Measurements from ENCODE around the gene GALNT6.

Gene GALNT6

DNA sequence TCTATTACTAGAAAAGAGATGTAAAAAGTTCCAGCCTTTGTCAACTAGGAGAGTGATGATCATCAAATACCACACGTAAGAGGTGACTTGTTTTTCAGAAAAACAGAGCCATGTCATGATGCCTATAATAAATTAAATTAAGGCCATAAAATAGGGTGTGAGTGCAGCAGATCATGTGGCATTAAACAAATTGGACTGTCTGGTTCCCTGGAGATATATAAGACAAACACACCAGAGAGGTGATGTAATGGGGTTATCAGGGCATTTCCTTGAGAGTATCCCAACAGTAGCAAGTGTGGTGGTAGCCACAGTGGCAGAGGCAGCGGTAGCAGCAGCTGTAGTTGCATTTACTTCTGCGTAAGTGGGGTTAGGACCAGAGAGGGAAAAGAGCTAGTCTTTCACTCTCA, 14.6 kb upstream of the GALNT6 start:
- TF ChIP-seq, protein P1, sequence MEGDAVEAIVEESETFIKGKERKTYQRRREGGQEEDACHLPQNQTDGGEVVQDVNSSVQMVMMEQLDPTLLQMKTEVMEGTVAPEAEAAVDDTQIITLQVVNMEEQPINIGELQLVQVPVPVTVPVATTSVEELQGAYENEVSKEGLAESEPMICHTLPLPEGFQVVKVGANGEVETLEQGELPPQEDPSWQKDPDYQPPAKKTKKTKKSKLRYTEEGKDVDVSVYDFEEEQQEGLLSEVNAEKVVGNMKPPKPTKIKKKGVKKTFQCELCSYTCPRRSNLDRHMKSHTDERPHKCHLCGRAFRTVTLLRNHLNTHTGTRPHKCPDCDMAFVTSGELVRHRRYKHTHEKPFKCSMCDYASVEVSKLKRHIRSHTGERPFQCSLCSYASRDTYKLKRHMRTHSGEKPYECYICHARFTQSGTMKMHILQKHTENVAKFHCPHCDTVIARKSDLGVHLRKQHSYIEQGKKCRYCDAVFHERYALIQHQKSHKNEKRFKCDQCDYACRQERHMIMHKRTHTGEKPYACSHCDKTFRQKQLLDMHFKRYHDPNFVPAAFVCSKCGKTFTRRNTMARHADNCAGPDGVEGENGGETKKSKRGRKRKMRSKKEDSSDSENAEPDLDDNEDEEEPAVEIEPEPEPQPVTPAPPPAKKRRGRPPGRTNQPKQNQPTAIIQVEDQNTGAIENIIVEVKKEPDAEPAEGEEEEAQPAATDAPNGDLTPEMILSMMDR (IDR thresholded peaks at IDR 0.05) = no peak
- TF ChIP-seq ZFX (IDR thresholded peaks at IDR 0.05; ENCODE audit: borderline replicate concordance) = no peak
- no peak overlapping the region for H3K27ac ChIP-seq

DNA sequence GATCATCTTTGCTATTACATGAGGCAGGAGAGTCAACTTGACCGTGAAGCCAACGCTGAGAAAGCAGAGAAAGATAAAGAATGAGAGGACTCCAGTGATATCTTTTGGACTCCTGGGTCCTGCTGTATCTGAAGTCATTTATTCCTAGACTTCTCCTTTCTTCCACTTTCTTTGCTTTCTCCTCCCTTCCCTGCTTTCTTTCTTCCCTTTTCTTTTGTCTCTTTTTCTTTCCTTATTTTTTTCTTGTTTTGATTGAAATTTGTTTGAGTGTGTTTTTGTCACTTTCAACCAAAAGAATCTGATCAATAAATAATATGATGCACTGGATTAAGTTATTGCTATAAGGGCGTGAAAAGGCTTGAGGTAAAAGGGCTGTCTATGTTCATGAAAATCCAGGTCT, 13.4 kb upstream of the GALNT6 start:
- no peak for TF ChIP-seq ZFX (IDR thresholded peaks at IDR 0.05; ENCODE audit: borderline replicate concordance)
- TF ChIP-seq, protein P1 (IDR thresholded peaks at IDR 0.05) = no peak
- no peak overlapping the region for H3K27ac ChIP-seq

DNA sequence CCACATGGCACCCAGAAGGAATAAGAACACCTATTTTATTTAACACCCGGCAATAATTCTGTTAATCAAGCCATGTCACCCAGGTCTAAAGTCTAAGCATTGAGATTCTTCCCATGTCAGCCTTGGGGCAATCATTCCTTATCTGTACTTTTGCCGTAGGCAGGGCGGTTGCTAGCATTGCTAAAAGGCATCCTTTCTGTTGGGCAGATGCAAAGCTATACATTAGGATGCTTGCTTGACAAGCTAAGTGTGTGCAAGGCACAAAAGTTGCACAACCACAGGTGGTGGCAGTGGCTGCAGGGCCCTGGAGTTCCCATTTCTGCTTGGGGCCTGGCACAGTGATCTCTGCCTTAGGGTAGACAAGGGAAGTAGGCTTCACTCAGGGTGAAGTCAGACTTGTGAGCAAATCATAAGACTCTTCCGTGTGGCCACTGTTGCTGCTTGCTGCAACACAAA, 12.5 kb upstream of the GALNT6 start:
- no peak for TF ChIP-seq ZFX (IDR thresholded peaks at IDR 0.05; ENCODE audit: borderline replicate concordance)
- TF ChIP-seq, protein P1 (IDR thresholded peaks at IDR 0.05) = no peak
- no peak overlapping the region for H3K27ac ChIP-seq

DNA sequence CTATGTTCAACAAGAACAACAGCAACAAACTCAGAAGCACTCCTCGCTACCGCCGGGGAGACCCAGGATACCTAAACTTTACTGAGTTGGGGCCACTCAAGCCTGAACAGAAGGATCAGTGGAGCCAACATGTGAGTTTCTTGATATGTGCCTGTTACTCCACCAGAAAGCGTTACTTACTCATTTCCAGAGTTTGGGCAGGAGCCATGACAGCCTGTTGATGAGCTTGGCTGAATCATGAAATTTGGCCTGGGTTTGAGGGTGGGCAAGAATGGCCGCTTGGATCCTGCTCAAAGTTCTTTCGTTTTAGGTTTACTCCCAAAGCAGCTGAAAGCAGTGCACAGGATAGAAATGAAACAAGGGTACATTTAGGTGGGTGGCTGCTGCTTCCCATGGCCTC, 12.0 kb upstream of the GALNT6 start:
- H3K27ac ChIP-seq = no peak overlapping the region
- no peak for TF ChIP-seq ZFX (IDR thresholded peaks at IDR 0.05; ENCODE audit: borderline replicate concordance)
- TF ChIP-seq, protein P1 (IDR thresholded peaks at IDR 0.05) = no peak

DNA sequence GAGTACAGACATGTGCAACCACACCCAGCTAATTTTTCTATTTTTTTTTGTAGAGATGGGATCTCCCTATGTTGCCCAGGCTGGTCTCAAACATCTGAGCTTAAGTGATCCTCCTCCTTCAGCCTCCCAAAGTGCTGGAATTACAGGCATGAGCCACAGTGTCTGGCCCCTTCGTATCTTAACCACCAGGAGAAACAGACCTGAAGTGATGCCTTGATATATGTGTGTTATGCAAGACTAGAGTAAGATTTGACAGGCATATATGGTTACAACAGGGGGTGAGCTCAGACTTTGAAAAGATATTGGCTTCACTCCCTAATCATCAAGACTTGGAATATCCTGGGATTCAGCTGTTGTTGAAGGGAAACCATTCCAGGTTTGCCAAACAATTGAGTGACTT, 10.7 kb upstream of the GALNT6 start:
- H3K27ac ChIP-seq = no peak overlapping the region
- no peak for TF ChIP-seq ZFX (IDR thresholded peaks at IDR 0.05; ENCODE audit: borderline replicate concordance)
- TF ChIP-seq, protein P1 (IDR thresholded peaks at IDR 0.05) = no peak

DNA sequence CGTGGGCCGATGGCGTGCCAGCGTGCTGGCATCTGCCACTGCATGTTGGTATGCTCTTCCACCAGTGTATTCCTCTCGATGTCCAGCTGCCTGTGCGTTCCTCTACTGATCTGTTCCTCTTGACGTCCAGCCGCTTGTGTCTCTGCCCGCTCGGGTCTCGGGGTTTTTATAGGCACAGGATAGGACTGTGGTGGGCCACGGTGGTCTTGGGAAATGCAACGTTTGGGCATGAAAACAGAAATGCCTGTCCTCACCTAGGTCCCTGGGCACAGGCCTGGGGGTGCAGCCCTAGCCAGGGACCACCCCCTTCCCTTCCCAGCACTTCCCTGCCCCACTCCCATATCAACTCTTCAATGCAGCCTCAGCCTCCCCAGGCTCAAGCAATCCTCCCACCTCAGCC, 10.3 kb upstream of the GALNT6 start:
- TF ChIP-seq, protein P1 (IDR thresholded peaks at IDR 0.05) = no peak
- TF ChIP-seq ZFX (IDR thresholded peaks at IDR 0.05; ENCODE audit: borderline replicate concordance) = no peak
- H3K27ac ChIP-seq = no peak overlapping the region

DNA sequence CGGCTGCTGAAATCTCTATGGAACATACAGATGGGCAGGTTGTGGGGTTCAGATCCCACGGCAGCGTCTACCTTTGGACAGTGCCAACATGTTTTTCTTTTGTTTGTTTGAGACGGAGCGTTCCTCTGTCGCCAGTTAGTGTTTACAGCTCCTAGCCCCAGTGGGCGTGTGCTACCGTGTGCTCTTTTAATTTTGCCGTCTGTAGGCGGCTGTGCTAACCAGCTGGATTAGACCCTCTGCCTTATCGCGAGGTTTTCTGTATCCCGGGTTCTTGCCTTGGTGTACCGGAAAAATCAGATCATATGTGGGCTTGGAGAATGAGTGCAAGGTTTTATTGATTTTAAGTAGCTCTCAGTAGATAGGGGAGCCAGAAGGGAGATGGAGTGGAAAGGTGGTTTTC, 9.8 kb upstream of the GALNT6 start:
- TF ChIP-seq ZFX (IDR thresholded peaks at IDR 0.05; ENCODE audit: borderline replicate concordance) = no peak
- TF ChIP-seq, protein P1 (IDR thresholded peaks at IDR 0.05) = no peak
- H3K27ac ChIP-seq = no peak overlapping the region
